Activated naive CD4-positive, alpha-beta T cell treated with anti-CD3 and anti-CD28 coated beads, Interleukin-2, amount 50 U/mL, for 16 hours (primary cell): ENCODE measurements around the gene SPATA6.
"Not testable (repeated sequence)": the region's sequence is repeated elsewhere in the genome, so short reads cannot be mapped to it uniquely, and the experiment has no call there.

Source experiments
- DNase-seq: peaks from one replicate; pipeline ENCODE4 v3.0.0-alpha.2; 2020

SPATA6 gene

DNA sequence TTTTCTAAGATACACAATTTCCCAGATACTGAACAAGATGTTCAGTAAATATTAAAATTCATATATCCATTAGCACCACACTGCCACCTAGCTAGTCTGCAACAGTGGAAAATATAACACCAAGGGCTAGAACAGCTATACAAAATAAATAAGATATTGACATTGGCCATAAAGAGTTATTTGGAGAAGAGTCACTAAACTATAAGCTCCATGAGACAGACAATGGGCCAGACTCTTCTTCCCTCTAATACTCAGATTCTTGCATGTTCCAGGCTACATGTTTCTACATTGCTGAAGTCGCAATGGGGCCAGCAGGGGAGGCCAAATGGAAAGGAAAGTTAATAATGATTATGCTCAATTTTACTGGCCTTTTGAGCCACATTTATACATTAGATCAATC is 21.5 kb downstream of the SPATA6 start:
- no peak for DNase-seq

DNA sequence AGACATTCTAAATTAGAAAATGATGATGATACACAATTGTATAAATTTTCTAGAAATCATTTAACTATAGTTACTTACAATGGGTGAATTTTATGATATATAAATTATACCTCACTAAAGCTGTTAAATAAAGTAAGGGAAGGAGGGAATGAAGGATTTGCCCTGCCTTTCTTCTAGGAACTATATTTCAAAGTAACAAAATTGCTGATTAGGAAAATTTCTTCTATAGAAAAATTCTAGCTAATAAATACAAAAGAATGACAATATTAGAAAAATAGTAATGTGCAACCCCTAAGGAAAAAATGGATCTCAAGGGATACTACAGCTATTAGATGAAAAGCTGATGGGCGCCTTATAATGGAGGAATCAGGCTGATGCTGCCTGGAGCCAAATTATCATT is 23.1 kb downstream of the SPATA6 start:
- no peak for DNase-seq

DNA sequence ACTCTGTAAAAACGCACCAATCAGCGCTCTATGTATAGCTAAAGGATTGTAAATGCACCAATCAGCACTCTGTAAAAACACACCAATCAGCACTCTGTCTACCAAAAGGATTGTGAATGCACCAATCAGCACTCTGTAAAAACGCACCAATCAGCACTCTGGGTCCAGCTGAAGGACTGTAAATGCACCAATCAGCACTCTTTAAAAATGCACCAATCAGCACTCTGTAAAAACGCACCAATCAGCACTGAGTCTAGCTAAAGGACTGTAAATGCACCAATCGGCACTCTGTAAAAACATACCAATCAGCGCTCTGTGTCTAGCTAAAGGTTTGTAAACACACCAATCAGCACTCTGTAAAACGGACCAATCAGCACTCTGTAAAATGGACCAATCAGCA is 27.8 kb downstream of the SPATA6 start:
- DNase-seq = not testable (repeated sequence)

DNA sequence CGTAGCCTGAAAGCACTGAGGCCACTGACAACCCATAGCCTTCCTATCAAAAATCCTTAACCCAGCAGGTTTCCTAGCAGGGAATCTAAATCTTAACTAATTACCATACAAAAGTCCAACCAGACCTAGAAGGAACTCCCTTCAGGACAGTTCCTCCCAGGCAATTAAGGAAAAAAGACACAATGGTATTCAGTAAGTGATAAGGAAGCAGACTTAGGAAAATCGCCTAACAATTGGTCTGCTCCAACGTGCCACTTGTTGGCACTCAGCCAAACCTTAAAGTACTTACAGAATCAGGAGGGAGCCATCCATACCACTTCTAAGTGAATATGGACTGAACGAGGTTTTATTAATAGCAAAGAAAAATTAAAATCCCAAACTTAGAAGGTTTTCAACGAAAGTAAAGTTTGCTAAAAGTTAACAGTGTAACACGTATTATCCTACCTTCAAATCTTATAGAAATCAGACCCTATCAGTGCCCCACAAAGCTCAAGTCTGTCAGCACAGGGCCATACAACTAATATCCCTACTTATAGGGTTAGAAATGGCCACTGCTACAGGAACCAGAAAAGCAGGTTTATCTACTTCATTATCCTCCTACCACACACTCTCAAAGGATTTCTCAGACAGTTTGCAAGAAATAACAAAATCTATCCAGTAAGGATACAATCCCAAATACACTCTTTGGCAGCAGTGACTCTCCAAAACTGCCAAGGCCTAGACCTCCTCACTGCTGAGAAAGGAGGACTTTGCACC is 29.0 kb downstream of the SPATA6 start:
- DNase-seq = no peak

DNA sequence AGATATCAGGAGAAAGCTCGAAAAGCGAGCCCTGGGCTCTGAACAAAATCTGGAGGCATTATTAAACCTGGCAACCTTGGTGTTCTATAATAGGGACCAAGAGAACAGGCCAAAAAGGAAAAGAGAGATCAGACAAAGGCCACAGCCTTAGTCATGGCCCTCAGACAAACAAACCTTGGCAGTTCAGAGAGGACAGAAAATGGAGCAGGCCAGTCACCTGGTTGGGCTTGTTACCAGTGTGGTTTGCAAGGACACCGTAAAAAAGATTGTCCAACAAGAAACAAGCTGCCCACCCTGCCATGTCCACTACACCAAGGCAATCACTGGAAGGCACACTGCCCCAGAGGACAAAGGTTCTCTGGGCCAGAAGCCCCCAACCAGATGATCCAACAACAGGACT is 31.2 kb downstream of the SPATA6 start:
- not testable (repeated sequence) for DNase-seq

DNA sequence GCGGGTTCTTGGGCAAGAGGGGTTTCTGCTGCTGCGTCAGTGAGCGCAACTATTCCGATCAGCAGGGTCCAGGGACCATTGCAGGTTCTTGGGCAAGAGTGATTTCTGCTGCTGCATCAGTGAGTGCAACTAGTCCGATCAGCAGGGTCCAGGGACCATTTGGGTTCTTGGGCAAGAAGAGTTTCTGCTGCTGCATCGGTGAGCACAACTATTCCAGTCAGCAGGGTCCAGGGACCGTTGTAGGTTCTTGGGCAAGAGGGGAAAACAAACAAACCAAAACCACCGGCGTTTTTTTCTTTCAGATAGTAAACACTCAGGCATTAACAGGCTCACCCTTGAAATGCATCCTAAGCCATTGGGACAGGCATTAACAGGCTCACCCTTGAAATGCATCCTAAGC is 32.6 kb downstream of the SPATA6 start:
- DNase-seq = no peak

DNA sequence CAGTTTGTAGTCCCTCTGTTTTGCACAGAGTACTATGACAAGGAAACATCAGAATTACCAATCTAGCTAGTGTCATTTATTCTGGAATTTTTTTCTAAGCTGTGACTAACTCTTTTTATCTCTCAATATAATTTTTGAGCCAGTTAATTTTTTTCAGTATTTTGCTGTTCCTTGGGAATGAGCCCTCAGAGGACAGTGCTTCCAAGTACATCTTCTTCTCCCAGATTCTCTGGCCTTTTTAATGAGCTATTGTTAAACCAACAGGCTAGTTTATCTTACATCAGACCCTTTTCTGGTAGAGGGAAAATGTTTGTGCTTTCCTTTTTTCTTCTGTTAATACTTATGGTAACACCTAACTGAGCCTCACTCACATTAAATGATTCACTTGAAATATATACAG is 34.6 kb downstream of the SPATA6 start:
- DNase-seq = not testable (repeated sequence)

DNA sequence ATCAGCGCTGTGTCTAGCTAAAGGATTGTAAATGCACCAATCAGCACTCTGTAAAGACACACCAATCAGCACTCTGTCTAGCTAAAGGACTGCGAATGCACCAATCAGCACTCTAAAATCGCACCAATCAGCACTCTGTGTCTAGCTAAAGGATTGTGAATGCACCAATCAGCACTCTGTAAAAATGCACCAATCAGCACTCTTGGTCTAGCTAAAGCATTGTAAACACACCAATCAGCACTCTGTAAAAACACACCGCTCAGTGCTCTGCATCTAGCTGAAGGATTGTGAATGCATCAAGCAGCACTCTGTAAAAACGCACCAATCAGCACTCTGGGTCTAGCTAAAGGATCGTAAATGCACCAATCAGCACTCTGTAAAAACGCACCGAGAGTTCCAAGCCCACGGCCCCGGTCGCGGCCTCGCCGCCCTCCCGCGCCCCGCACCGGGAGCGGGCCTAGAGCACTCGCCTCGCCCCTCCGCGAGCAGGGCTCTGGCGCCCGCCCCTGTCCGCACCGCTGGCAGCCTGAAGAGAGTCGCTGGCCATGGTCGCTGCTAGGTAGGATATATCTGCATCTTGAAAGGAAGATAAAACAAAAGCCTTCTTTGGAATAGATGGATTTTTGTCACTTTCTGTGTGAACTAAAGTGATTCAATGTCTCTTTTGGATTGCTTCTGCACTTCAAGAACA is 36.5 kb downstream of the SPATA6 start:
- DNase-seq = not testable (repeated sequence)

DNA sequence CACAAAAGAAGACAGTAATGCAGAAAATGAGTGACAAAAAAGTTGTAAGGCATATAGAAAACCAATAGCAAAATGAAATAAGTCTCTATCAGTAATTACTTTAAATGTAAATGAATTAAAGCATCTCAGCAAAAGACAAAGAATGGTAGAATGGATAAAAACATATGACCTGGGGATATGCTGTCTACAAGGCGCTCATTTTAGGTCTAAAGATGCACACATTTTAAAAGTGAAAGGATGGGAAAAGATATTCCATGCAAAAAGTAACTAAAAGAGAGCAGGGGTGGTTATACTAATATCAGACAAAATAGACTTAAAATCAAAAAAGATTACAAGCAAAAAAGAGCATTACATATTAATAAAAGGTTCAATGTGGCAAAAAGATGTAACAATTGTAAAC is 41.2 kb downstream of the SPATA6 start:
- DNase-seq = no peak

DNA sequence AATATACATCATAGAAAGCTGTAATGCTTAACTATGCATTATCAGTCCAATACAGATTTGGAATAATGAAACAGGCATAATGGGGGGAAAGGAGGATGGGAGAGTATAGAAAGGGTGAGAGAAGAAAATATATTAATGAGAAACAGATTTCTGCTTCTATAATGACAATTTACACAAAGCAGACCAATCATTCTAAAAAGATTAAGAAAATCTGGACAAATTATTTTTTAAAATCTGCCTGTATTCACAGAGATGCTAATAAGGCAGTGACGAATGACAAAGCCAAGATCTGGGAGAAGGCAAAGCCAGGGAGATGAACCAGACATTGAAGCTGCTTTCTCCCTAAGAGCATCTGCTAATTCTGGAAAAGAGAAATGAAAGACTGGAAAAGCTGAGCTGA is 50.0 kb downstream of the SPATA6 start:
- DNase-seq = no peak

DNA sequence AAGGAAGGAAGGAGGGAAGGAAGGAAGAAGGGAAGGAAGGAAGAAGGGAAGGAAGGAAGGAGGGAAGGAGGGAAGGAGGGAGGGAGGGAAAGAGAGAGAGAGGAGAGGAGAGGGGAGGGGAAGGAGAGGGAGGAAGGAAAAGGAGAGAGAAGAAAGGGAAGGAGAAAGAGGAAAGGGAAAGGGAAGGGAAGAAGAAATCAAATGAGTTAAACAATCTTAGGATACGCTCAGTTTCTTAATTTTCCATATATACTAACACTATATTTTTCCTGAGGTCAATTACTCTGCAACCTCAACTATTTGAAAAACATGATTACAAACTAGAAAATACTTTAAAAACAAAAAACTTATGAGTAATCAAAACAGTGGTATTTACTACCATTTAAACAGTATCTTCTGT is 53.3 kb downstream of the SPATA6 start:
- DNase-seq = no peak

DNA sequence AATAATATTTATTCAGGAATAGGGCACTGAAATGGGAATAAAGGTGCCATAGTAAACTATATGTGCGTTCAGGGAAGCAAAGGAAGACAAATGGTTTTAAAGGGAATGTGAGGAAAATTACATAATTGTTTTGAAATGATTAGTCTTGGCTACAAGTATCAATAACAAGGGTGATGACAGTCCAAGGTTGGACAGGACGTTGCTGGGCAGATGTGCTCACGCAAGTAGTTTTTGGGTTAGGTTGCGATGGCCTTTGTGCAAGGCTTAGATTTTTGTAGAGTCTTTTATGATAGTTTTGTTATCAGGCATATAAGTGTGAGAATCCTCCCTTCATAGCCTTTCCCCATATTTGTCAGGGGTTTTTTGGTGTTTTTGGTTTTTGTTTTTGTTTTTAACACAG is 57.0 kb downstream of the SPATA6 start:
- DNase-seq = no peak

DNA sequence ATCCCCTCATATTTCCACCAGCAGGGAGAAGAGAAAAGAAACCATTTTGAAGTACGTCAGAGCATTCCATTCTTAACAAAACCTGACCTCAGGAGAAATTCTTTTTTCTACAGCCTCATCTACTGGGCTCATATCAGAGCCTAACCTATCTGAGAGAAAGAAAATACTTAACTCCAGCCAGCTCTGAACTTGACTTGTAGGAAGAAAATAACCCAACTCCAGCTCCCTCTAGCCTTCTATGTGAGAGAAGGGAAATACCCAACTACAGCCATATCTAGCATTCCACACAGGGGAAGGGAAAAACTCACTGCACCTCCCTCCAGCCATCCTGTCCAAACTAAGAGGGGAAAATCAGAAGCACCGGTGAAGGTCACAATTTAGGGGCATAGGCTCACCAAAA is 57.7 kb downstream of the SPATA6 start:
- DNase-seq = no peak

DNA sequence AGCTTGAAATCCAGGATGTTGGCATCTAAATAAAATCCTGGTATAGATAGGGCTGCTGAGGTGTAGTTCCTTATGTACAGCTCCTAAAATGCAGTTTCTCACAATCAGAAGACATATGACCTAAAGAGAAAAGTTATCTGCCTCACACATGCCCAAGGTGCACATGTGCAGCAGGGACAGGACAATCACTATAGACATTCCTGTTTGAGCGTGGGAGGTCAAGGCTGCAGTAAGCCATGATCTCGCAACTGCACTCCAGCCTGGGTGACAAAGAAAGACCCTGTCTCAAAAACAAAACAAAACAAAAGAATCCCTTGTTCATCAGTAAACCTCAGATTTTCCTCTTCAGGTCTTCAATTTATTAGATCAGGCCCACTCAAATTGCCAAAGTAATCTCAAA is 66.1 kb downstream of the SPATA6 start:
- no peak for DNase-seq

DNA sequence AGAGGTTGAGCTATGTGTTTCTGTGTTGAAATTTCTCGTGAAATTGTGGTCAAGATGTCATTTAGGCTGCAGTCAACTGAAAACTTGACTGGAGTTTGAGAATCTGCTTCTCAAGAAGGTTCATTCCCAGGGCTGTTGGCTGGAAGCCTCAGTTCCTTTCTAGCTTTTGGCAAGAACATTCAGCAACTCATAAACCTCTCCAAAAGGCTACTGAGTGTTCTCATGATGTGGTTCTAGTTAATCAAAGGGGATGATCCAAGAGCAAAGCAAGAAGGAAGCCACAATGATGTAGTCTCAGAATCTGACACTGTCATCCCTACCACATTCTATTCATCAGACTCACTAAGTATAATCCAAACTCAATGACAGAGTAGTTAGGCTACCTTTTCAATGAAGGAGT is 66.6 kb downstream of the SPATA6 start:
- no peak for DNase-seq

DNA sequence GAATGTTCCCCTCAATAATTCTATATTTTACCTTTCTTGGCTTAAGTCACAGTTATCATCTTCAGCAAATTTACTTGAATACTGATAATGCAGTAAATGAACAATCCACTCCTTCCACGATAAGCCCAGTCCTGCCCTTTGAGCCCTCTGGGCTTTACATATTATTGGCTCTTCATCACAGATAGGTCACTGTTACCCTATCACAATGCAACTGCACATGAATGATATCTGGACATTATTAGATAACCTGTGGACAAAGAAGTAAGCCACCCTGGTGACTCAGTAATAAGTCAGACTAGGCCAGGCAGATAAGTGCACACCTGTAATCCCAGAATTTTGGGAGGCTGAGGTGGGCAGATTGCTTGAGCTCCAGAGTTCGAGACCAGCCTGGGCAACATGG is 69.4 kb downstream of the SPATA6 start:
- DNase-seq = no peak

DNA sequence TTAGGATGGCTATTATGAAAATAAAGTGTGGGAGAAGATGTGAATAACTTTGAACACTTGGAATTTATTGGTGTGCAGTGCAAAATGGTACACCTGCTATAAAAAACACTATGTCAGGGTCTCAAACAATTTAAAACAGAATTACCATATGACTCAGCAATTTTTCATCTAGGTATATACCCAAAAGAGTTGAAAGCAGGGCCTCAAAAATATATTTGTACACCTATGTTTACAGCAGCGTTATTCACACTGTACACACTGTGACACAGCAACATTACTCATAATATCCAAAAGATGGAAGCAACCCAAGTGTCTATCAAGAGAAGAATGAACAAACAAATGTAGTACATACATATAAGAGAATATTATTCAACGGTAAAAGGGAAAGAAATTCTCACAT is 75.8 kb downstream of the SPATA6 start:
- DNase-seq = no peak

DNA sequence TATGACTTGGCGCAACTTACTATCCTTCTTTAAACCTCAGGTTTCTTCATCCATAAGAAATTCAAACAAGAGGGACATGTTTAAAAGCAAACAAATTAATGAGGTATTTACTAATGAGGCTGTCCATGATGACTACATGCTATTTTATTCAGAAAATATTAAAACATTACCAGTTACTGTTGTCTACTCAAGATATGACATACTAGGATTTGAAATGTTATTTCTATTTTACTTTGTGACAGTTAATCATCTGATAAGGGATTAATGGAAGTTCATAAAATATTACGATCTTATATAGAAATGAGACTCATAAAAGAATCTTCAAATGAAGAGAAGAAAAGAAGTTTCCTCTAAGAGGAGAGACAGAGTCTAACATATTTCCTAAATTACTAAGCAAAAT is 80.1 kb downstream of the SPATA6 start:
- DNase-seq = no peak

DNA sequence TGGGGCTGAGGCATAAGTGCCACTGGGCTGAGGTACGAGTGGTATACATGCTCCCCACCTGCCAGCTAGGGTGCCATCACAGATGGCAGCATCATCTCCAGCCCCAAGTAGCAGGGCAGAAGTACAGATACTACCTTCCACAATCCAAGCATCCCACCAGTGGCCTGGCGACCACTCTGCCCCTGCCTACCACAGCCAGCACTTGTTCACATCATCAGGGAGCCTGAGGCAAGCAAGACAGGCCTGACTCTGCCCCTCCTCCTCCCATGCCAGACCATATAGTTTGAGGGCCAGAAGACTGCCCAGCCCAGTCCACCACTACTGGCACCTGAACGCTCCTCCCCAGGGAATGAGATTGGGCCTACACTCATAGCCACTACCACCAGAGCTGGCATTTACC is 84.6 kb downstream of the SPATA6 start:
- no peak for DNase-seq

DNA sequence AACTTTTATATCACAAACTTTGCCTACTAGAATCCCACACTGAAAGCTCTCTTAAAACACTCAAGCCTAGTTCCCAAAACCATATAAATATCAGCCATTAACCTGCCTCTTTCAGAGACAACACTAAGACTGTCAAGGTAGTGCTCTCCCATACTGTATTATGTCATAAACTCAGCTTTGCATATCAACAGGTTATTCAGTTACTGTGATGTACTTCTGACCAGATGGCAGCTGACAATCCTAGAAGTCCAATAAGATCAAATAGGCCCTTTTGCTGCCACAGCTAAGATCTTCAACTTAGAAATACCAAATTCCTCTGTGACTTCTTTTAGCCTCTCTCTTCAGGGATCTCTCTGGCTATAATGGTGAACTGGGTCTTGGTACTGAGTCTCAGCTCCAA is 97.2 kb downstream of the SPATA6 start:
- DNase-seq = no peak

DNA sequence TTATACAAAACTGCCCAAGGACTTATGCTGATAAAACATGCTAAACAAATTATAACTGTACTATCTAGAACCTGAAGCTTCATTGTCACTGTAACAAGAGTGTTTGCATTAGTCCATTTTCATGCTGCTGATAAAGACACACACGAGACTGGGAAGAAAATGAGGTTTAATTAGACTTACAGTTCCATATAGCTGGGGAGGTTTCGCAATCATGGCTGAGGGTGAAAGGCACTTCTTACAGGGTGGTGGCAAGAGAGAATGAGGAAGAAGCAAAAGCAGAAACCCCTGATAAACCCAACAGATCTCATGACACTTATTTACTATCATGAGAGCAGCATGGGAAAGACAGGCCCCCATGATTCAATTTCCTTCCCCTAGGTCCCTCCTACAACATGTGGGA is 100.4 kb downstream of the SPATA6 start:
- no peak for DNase-seq

DNA sequence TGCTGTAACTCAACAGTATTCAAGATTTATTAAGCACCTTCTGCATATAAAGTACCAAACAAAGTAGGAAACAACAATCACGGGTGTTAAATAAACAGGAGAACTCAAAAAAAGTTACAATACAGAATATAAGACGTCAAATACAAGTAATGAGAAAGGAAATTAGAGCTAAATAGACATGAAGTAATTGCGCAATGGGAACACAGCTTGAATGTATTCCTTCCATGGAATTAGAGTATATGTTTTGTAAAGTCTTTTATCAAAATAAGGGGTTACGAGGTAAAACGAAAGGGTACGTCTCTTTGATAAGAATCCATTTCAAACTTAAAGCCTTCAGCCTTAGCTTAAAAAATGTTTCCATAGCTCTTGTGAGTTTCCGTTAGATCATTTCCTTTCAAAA is 109.1 kb downstream of the SPATA6 start:
- DNase-seq = no peak

DNA sequence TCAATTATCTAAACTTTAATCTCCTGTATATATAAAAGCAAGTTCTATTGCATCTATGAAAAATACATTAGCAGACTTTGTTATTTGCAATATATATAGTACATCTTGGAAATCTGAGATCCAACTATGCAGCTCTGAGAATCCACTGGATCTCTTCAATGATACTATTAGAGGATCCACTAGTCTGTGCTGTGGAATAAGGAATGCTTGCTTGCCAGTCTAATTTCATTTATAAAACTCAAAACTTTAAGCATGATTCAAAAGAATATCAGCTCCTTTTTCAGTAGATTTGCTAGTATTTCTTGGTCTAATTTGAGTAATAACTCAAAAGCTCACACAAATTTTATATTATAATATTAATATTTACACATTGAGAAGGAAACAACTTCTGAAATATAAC is 115.1 kb downstream of the SPATA6 start:
- no peak for DNase-seq

DNA sequence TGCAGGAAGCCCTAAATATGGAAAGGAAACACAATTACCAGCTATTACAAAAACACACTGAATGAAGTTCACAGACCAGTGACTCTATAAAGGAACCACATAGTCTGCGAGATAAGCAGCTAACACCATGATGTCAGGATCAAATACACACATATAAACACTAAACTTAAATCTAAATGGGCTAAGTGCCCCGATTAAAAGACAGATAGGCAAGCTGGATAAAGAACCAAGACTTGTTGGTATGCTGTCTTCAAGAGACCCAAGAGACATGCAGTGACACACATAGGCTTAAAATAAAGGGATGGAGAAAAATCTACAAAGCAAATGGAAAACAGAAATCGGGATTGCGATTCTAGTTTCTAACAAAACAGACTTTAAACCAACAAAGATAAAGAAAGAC is 127.6 kb downstream of the SPATA6 start:
- no peak for DNase-seq

DNA sequence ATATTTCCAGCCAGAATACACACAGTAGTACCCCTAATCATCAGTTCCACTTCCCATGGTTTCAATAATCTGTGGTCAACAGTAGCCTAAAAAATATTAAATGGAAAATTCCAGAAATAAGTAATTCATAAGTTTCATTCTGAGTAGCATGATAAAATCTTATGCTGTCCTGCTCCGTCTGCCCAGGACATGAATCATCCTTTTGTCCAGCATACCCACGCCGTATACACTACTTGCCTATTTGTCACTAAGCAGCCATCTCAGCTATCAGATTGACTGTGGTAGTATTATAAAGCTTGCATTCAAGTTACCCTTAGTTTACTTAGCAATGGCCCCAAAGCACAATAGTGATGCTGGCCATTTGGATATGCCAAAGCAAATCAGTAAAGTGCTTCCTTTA is 130.8 kb downstream of the SPATA6 start:
- no peak for DNase-seq
